ENCODE data around the gene RBM28. TPM values are rescaled to one million over a fixed set of nuclear protein-coding genes. Genes with fewer than 3 reads are reported as not detected.

Gene RBM28
- total and polyA plus RNA-seq, 10 of the 15 experiments (the other 5 are each of a cell fraction or from before 2014, with no cell fraction given): 14.3 to 50.4 (median 32.8) TPM

GRCh38 chr7:128359939-128360338, 16.2 kb upstream of the RBM28 start:
- in situ Hi-C loops (cut with MboI): no loop called here
- BruUV-seq (replicated peaks): no TSS peak
- H3K4me2 ChIP-seq (ENCODE audit: control insufficient read depth, insufficient read depth): no peak overlapping the region
- no peaks in the 10 kb centered on the region for H3K79me2 ChIP-seq (ENCODE audit: control insufficient read depth, insufficient read depth, low read length)
- SMC1A ChIA-PET (ENCODE audit: uncharacterized antibody, unreplicated experiment): no interaction called here
- RAD21 ChIA-PET (ENCODE audit: unreplicated experiment): no interaction called here
- H3K27ac ChIP-seq (ENCODE audit: control insufficient read depth, insufficient read depth): no peak overlapping the region
- H3K4me3 ChIP-seq: no peak overlapping the region
- 41% methylated on average over 4 of the region's 4 CpGs for WGBS (ENCODE audit: insufficient coverage, insufficient replicate concordance, low lambda C conversion rate, missing lambda C conversion rate)
- no peaks in the 10 kb centered on the region for H3K9me3 ChIP-seq (replicated peaks; ENCODE audit: control insufficient read depth, insufficient read depth, low read length)
- no peak overlapping the region for H3K9ac ChIP-seq (ENCODE audit: control insufficient read depth, insufficient read depth, low read length)
- CTCF ChIA-PET: no interaction called here
- no peaks in the 10 kb centered on the region for H3K36me3 ChIP-seq (ENCODE audit: control insufficient read depth in 2 of 2, insufficient read depth in 2 of 2, low read length in 1 of 2)
- ATAC-seq: no peak
- no peak for FAIRE-seq
- DNase-seq (ENCODE audit: low read depth, low spot score): no peak
- TF ChIP-seq CHD1 (IDR thresholded peaks at IDR 0.05; ENCODE audit: low read depth, low read length) (no peak), SUPT20H (IDR thresholded peaks at IDR 0.05; ENCODE audit: borderline replicate concordance, control insufficient read depth, low read depth, low read length) (no peak), BHLHE40 (IDR thresholded peaks at IDR 0.05; ENCODE audit: borderline replicate concordance in 1 of 2, low read depth in 2 of 2, low read length in 1 of 2) (no peak), USF2 (IDR thresholded peaks at IDR 0.05; ENCODE audit: borderline replicate concordance, low read depth, low read length) (no peak), SP1 (IDR thresholded peaks at IDR 0.05; ENCODE audit: low read depth, low read length) (no peak), PKNOX1 (IDR thresholded peaks at IDR 0.05) (no peak)
- POLR2A ChIA-PET: no interaction called here
- no peaks in the 10 kb centered on the region for H3K4me1 ChIP-seq (ENCODE audit: control insufficient read depth, insufficient read depth, low read length)
- H4K20me1 ChIP-seq (ENCODE audit: control insufficient read depth, insufficient read depth): no peaks in the 10 kb centered on the region
- no peak overlapping the region for H2AFZ ChIP-seq (ENCODE audit: control insufficient read depth, low read depth, low read length)
- peaks cover 19 to 31% of the 10 kb centered on the region in 2 experiments for H3K27me3 ChIP-seq (replicated peaks in 1 of 2; ENCODE audit: control insufficient read depth in 2 of 2, insufficient read depth in 2 of 2, low read length in 1 of 2)
- intact Hi-C loops (cut with micrococcal nuclease; ENCODE audit: unreplicated experiment): no loop called here
